ENCODE measurements around the gene BACH2. TPM values are rescaled to one million over a fixed set of nuclear protein-coding genes. Genes with fewer than 3 reads are reported as not detected.
"Not testable (repeated sequence)": the region's sequence is repeated elsewhere in the genome, so short reads cannot be mapped to it uniquely, and the experiment has no call there.

The BACH2 gene
- total RNA-seq, 2 experiments from 2014 or later: 60.7 to 66.9 TPM

GRCh38 chr6:90170601-90171000, 126.0 kb downstream of the BACH2 start:
- Mint-ChIP-seq H3K4me3 (no peak overlapping the region), H3K27me3 (no peaks in the 10 kb centered on the region), H3K36me3 (ENCODE audit: low read depth) (peaks cover 53% of the 10 kb centered on the region), H3K9me3 (no peaks in the 10 kb centered on the region), H3K4me1 (ENCODE audit: low read depth) (peaks cover 71% of the 10 kb centered on the region), H3K27ac (peak overlapping the region; percentile 80)
- ATAC-seq (no peak), DNase-seq (no peak)
- ChIA-PET POLR2A (no interaction called here), CTCF (no interaction called here)
- intact Hi-C loops (cut with micrococcal nuclease): loop anchor here (10.0 kb wide), 1 partner anchor 226 kb away; no protein-coding TSS in a partner anchor
- TF ChIP-seq, protein P1, sequence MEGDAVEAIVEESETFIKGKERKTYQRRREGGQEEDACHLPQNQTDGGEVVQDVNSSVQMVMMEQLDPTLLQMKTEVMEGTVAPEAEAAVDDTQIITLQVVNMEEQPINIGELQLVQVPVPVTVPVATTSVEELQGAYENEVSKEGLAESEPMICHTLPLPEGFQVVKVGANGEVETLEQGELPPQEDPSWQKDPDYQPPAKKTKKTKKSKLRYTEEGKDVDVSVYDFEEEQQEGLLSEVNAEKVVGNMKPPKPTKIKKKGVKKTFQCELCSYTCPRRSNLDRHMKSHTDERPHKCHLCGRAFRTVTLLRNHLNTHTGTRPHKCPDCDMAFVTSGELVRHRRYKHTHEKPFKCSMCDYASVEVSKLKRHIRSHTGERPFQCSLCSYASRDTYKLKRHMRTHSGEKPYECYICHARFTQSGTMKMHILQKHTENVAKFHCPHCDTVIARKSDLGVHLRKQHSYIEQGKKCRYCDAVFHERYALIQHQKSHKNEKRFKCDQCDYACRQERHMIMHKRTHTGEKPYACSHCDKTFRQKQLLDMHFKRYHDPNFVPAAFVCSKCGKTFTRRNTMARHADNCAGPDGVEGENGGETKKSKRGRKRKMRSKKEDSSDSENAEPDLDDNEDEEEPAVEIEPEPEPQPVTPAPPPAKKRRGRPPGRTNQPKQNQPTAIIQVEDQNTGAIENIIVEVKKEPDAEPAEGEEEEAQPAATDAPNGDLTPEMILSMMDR (IDR thresholded peaks at IDR 0.05): no peak

DNA sequence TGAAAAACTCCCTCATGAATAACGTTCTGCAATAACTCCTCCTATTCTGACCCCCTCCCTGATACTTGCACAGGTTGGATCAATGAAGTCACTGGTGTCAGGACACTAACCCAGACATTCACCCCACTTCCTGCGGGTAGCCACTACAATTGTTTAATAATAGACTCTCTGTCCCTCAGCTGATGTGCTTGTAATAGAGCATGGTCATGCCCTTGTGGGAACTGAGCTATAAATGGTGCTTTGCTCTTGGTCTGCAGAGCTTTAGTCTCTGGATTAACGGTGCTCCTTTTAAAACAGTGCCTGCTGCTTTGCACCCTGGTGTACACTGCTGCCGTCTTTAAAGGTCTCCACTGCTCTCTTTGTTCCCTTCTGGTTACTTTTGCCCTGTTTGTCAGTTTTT, 127.3 kb downstream of the BACH2 start:
- Mint-ChIP-seq H3K36me3 (ENCODE audit: low read depth) (peaks cover 56% of the 10 kb centered on the region), H3K4me1 (ENCODE audit: low read depth) (peaks cover 63% of the 10 kb centered on the region), H3K27ac (peak overlapping the region; percentile 37), H3K9me3 (no peaks in the 10 kb centered on the region), H3K4me3 (no peak overlapping the region), H3K27me3 (no peaks in the 10 kb centered on the region)
- ATAC-seq (peak; percentile 54), DNase-seq (no peak)
- TF ChIP-seq, protein P1 (IDR thresholded peaks at IDR 0.05): no peak
- ChIA-PET CTCF (interaction anchor here (0.7 to 1.5 kb wide), 3 partner anchors 9 to 13 kb away, joined by 3 to 4 read pairs (median 3); no protein-coding TSS in a partner anchor), POLR2A (interaction anchor here (0.7 to 1.9 kb wide), 3 partner anchors 10 to 24 kb away, joined by 4 to 7 read pairs (median 7); no protein-coding TSS in a partner anchor)
- intact Hi-C loops (cut with micrococcal nuclease): no loop called here

DNA sequence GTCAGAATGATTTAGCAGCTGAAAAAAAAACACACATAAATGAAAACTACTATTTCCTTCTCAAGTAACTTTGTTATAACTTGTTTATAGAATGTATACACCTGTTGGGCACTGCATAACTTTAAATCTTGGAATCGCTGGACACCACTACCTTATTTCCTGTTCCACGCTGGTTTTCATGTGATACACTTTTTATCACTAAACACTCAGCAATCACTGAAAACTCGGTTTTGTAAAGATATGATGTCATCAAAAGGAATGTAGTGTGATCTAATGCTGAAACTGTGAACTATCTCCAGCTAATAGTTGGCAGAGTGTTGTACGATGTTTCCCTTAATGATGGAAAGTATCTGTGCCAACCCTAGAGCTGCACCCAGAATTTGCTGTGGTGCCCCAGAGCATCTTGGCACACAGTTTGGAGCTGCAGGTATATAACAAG, 127.9 kb downstream of the BACH2 start:
- intact Hi-C loops (cut with micrococcal nuclease): no loop called here
- POLR2A ChIA-PET: interaction anchor here (0.7 to 1.9 kb wide), 3 partner anchors 9 to 23 kb away, joined by 4 to 7 read pairs (median 7); no protein-coding TSS in a partner anchor
- peaks cover 67% of the 10 kb centered on the region for H3K4me1 Mint-ChIP-seq (ENCODE audit: low read depth)

GRCh38 chr6:90167514-90168379, 128.9 kb downstream of the BACH2 start:
- DNase-seq: no peak
- CTCF ChIA-PET: interaction anchor here (1.4 to 1.5 kb wide), 2 partner anchors 11 to 14 kb away, joined by 3 read pairs; no protein-coding TSS in a partner anchor
- Mint-ChIP-seq H3K27ac (peak overlapping the region; percentile 34), H3K36me3 (ENCODE audit: low read depth) (peaks cover 61% of the 10 kb centered on the region), H3K27me3 (no peaks in the 10 kb centered on the region), H3K4me1 (ENCODE audit: low read depth) (peaks cover 65% of the 10 kb centered on the region), H3K9me3 (no peaks in the 10 kb centered on the region), H3K4me3 (no peak overlapping the region)
- TF ChIP-seq, protein P1 (IDR thresholded peaks at IDR 0.05): no peak
- intact Hi-C loops (cut with micrococcal nuclease): no loop called here
- no peak for ATAC-seq
- POLR2A ChIA-PET: interaction anchor here (0.5 to 1.9 kb wide), 4 partner anchors 10 to 180 kb away, joined by 3 to 7 read pairs (median 4); no protein-coding TSS in a partner anchor

More for the DNA sequence above, 127.9 kb downstream of the BACH2 start:
- no peak overlapping the region for H3K4me3 Mint-ChIP-seq
- H3K27me3 Mint-ChIP-seq: no peaks in the 10 kb centered on the region
- CTCF ChIA-PET: interaction anchor here (0.7 to 1.5 kb wide), 3 partner anchors 10 to 102 kb away, joined by 3 read pairs; no protein-coding TSS in a partner anchor
- H3K36me3 Mint-ChIP-seq (ENCODE audit: low read depth): peaks cover 57% of the 10 kb centered on the region
- TF ChIP-seq, protein P1 (IDR thresholded peaks at IDR 0.05): no peak
- DNase-seq: no peak
- H3K9me3 Mint-ChIP-seq: no peaks in the 10 kb centered on the region
- ATAC-seq: peak; percentile 38
- H3K27ac Mint-ChIP-seq: peak overlapping the region; percentile 37

DNA sequence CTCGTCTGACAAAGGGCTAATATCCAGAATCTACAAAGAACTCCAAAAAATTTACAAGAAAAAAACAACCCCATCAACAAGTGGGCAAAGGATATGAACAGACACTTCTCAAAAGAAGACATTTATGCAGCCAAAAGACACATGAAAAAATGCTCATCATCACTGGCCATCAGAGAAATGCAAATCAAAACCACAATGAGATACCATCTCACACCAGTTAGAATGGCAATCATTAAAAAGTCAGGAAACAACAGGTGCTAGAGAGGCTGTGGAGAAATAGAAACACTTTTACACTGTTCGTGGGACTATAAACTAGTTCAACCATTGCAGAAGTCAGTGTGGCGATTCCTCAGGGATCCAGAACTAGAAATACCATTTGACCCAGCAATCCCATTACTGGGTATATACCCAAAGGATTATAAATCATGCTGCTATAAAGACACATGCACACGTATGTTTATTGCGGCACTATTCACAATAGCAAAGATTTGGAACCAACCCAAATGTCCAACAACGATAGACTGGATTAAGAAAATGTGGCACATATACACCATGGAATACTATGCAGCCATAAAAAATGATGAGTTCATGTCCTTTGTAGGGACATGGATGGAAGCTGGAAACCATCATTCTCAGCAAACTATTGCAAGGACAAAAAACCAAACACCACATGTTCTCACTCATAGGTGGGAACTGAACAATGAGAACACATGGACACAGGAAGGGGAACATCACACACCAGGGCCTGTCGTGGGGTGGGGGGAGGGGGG, 130.3 kb downstream of the BACH2 start:
- peak overlapping the region; percentile 55 for H3K27ac Mint-ChIP-seq
- H3K9me3 Mint-ChIP-seq; DNase-seq; POLR2A ChIA-PET; H3K27me3 Mint-ChIP-seq; ATAC-seq; H3K4me3 Mint-ChIP-seq; intact Hi-C loops (cut with micrococcal nuclease): not testable (repeated sequence)
- CTCF ChIA-PET: interaction anchor here (0.7 to 1.4 kb wide), 2 partner anchors 12 to 15 kb away, joined by 3 read pairs; no protein-coding TSS in a partner anchor
- H3K4me1 Mint-ChIP-seq (ENCODE audit: low read depth): peaks cover 56% of the 10 kb centered on the region
- peaks cover 60% of the 10 kb centered on the region for H3K36me3 Mint-ChIP-seq (ENCODE audit: low read depth)
